ENCODE data around the gene PIGO.
A peak's percentile ranks its signal among the peaks of the same experiment; 100 is the strongest.

The PIGO gene

GRCh38 chr9:35105571-35106342, 9.4 kb upstream of the PIGO start:
- DNase-seq = no peak

DNA sequence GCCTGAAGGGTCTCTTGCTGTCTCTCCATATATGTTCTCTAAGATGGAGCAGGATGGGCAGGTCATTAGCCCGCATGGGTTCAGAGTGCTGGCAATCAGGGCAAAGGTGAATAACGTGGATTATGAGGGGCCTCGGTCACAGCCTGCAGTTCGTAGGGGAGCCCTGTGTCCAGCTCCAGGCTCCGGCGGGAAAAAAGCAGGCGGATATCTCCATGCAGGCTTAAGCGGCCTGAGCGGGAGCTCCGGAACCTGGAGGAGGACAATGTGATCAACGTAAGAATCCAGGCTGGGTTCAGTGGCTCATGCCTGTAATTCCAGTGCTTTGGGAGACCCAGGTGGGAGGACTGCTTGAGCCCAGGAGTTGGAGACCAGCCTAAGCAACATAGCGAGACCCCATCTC, 8.7 kb upstream of the PIGO start:
- DNase-seq = no peak

- no peak for DNase-seq
Measured at GRCh38 chr9:35104586-35104985, 8.2 kb upstream of the PIGO start.

DNA sequence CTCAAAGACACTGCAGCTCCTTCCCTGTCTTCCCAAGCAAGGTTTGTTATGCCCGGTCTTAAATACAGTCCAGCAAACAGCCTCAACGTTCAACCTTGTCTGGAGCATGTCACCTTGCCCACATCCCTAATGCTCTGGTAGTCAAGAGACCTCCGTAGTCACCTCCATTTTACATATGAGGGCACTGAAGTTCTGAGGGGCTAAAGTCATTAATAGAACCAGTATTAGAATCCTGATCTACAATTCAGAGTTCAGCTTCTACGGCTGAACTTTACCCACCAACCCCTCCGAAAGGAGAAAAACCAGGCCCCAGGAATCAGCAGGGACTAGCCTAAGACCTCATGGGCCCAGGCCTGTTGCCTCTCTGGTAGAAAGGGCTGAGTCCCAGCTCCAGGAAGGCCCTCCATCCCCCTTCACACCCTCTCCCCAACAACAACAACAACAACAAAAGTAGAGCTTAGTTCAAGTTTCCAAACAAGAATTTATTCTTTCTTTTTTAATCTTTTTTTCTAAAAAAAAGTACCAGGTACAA, 7.3 kb upstream of the PIGO start:
- no peak for DNase-seq

DNA sequence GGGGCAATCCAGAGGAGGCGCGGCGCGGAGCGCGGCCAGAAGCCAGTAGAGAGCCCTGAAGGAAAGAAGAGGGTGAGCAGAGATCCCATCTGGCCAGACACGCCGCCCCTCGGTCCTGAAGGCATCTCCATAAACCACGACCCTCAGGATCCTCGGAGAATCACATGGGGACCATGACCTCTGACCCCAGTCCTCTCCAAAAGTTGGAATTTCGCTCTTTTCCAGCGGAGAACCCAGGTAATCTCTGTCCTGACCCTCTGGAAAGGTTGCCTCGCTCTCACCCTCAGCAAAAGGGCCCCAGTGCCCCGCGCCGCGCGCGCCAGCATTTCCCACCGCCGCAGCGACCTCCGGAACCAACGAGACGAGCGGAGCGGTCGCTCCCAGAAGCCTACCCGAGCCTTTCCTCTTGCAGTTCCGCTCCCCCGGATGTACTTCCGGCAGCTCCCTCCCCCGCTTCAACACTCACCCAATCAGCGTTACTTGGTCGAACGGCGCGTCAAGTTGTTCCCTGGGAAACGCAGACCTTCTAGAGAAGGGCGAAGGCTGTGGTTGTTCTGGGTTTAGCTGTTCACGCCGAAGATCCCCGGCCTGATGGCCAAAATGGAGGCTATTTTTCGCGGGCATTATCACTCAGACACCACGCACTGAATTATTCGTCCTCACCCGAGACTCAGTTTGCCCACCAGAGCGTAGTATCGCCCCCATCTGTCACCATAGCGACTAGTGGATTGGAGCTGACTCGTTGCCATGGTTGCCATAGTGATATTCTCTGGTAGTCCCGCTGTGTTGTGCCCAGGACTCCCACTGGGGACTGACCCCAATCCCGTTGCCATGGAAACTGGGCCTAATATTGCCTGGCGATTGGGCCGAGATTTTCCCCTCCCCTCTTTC, 6.6 kb upstream of the PIGO start, which contains the start of gene STOML2:
TSS of gene STOML2 (minus strand) at position 363 of the 891 bp plus-strand sequence. CDS start at position 326, 37 bp downstream.
- DNase-seq = peak; percentile 77

DNA sequence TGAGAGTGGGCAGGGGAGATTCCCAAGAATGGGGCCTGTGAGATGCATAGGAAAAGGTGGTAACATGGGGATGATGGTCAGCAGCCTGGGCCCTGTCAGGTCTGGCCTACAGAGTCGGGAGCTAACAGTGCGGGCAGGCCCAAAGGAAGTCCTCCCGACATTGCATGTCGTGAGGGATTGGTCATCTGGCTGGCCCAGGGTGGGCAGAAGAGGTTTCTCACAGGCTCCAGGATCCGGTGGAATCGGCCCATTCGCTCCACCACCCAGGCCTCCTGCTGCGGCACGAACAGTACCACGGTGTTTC, 6.0 kb upstream of the PIGO start:
- no peak for DNase-seq

- DNase-seq = no peak
Measured at GRCh38 chr9:35097573-35097972, 1.2 kb upstream of the PIGO start.

DNA sequence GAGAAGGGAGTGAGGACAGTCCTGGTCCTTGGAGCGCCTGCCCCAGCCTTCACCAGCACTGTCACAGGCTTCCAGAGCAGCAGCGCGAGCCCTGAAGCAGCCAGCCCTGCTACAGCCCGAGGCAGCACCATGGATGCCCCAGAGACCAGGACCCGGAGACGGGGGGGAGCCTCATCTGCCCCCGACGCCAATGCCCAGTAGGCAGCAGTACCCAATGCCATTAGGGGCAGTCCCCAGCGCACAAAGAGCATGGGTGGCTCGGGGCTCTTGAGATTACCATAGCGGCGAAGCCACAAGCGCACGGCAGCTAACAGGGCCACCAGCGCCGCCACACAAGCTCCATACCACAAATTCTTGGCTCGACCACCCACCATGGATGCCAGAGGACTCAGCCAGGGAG, 4.9 kb downstream of the PIGO start:
- DNase-seq = no peak

- DNase-seq = no peak
Measured at GRCh38 chr9:35089434-35089833, 7.0 kb downstream of the PIGO start.

GRCh38 chr9:35085078-35085477, 11.3 kb downstream of the PIGO start:
- DNase-seq = no peak

DNA sequence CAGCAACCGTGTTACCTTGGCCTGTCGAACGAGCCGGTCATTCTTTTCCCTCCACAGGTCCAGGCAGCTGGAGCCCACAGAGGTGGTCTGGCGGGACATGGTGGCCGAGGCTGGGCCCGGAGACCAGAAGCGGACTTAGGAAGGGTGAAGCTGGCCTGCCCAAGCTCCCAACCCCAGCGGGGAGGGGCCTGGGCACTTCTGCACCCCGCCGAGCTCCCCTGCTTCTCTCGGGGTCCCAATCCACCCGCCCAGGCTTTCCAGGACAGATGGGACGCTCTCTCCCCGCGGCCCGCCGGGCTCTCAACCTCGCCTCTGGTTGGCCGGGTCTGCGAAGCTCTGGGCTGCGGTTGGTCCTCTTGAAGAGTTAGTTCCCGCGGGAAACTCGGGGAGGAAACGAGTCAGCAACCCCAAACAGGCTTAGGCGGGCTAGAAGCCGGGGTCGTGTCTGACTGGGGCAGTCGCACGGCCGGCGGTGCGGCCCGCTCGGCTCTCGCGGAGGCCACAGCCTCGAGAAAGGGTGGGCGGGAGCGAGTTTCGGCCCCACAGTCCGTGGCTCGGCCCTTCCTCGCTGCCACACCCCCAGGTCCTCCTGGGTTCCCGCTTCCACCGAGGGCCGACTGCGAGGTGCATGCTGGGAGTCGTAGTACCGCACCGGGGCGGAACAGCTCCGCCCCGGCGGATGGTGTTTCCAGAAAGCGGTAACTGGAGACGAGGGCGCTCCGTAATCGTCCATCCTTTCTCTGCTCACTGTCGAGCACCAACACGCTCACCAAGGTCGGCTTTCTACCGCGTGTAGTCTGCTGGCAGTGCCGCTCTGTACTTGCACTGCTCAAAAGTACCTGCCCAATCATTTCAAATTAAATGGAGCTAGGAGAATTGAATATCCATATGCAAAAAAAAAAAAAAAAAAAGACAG, 16.7 kb downstream of the PIGO start, which contains the start of gene FANCG:
TSS of gene FANCG (minus strand) at position 517 of the 916 bp plus-strand sequence. CDS start at position 99, 418 bp downstream.
- DNase-seq = peak; percentile 81

- no peak for DNase-seq
Measured at GRCh38 chr9:35079041-35079425, 17.4 kb downstream of the PIGO start.

DNA sequence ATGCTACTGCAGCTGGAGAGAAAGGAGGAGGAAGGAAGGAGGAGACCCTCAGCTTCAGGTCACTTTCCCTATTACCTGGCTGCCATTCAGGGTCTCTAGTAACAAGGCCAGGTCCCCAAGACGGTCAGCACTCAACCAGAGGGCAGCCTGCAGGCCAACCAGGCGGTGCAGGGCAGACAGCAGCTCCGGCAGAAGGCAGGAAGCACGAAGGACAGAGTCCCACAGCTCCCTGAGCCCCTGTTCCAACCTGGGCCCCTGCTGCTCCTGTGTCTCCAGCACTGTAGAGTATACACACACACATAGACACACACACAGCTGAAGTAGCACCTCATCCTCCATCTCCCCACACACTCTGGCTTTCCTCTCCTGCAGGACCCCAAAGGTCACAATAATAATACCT, 18.3 kb downstream of the PIGO start:
- no peak for DNase-seq

GRCh38 chr9:35076848-35077247, 19.5 kb downstream of the PIGO start:
- DNase-seq = no peak

GRCh38 chr9:35075358-35075757, 21.0 kb downstream of the PIGO start:
- DNase-seq = no peak

DNA sequence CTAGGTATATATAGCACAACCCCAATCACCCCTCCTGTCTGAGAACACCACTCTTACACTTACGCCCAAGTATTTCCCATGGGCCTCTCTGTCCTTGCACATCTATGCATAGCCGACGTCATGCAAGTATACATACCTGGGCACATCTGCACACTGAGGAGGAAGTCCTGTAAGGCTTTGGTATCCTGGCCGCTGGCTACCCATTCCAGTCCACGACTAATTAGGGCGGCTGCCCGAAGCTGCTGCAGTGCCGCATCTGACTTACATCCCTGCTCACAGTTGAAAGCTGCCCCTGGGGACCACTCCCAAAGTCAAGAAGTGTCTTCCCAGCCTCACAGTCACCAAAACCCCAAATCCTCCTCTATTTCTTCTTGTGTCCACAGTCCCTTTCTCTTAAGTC, 21.6 kb downstream of the PIGO start:
- no peak for DNase-seq

DNA sequence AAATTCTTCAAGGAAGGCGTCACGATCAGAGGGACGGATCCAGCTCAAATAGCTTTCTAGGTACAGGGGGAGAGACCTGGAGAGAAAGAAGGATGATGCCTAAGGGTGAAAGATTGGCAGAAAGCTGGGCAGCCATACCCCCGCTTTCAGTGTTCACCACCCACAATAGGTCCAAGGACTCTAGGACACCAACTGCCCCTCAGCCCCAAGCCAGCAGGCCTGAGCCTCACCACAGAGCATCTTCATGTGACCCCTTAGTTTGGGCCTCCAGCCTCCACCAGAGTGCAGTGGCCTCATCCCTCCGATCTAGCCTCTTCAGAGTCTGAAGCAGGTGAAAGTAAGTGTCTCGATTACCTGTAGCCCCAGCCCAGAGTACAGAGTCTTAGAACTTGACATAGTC, 22.2 kb downstream of the PIGO start:
- no peak for DNase-seq

GRCh38 chr9:35073279-35073612, 23.1 kb downstream of the PIGO start:
- DNase-seq = no peak

DNA sequence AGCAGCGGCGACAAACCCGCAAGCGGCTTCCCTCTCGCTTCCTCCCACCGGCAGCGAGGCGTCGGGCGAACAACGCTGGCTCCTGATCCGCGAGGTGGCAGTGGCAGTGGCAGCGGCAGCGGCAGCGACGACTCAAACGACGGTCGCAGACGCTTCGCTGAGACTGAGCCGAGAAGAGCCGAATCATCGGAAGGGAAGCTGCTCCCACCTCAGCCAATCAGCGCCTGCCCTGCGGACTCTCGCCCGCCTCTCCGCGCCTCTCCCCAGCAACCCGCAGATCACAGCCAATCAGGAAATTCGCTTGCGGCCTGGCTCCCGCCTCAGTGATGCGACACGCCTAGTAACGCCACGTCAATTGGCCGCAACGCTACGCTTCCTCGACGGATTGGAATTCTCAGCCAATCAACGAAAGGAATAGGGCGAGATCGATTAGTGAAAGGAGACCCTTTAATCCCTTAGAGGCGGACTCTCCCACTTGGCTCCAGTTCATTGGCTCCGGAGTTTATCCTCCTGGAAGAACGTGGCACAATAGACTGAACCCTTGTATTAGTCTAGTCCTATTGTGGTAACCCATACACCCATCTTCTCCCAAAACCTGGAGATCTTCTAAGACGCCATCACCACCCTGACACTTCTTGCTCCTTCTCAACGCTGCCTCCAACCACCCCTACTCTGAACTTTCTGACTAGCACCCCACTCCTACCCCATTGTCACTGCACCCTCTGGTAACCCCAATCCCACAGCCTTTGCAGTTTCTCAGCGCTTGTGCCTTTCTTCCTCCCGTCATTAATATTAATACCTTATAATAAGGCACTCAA, 23.7 kb downstream of the PIGO start, which contains the start of gene VCP:
TSS of gene VCP (minus strand) at position 165 of the 818 bp plus-strand sequence. CDS start 272 bp downstream, outside the sequence.
- DNase-seq = peak; percentile 89

DNA sequence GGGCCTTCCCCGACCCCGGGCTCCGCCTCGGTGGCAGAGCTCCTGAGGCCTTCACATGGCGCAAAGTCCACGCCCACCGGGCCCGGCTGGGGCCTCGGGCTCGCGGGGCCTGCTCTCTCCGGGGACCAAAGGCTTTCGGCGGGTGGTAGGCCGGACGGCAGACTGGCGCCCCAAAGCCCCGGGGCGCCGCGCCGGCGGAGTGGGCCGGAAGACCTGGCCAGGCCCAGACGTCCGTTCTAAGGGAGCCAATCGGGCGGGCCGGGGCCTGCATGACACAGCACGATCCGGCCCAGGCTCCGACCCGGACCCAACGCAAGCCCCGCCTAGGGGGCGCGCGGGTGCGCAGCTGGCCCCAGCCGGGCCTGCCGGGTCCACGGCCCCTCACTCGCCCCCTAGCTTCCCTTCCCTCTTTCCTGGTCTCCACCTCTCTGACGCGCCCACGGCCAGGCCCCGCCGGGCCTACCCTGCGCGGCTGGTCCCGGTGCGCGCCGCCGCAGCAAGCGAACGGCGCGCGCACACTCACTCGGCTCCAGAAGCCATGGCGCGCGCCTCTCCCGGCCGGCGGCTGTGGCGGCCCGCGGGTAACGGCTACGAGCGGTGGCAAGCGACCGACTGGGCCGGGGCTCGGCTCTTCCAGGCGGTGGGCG, 24.5 kb downstream of the PIGO start:
- DNase-seq = no peak

Measured in SHP77 treated with DMSO at 0.1 percent for 48 hours (cell line).